HL-60 (cell line): ENCODE measurements around the gene PNMA1.

Source experiments
- CTCF ChIP-seq: IDR thresholded peaks from one replicate; pipeline ENCODE4 v1.5.1; 2011; ENCODE audit warnings: low read length, control low read depth, inconsistent platforms; ENCODE audit not compliant: insufficient read depth
- GABPA ChIP-seq: IDR thresholded peaks from 2 replicates; pipeline ENCODE4 v1.6.1; 2012; ENCODE audit warnings: low read depth
- POLR2AphosphoS5 ChIP-seq: IDR thresholded peaks from 2 replicates; pipeline ENCODE4 v1.6.1; 2012; ENCODE audit warnings: low read depth
- REST ChIP-seq: IDR thresholded peaks from 2 replicates; pipeline ENCODE4 v1.6.1; 2012; ENCODE audit warnings: low read depth; ENCODE audit not compliant: insufficient replicate concordance

- TF ChIP-seq CTCF (no peak), GABPA (no peak), REST (no peak), POLR2AphosphoS5 (no peak)
Measured at GRCh38 chr14:73719791-73720190, 5.6 kb upstream of the PNMA1 start.
